Measurements from ENCODE around the gene AATF.

DNA sequence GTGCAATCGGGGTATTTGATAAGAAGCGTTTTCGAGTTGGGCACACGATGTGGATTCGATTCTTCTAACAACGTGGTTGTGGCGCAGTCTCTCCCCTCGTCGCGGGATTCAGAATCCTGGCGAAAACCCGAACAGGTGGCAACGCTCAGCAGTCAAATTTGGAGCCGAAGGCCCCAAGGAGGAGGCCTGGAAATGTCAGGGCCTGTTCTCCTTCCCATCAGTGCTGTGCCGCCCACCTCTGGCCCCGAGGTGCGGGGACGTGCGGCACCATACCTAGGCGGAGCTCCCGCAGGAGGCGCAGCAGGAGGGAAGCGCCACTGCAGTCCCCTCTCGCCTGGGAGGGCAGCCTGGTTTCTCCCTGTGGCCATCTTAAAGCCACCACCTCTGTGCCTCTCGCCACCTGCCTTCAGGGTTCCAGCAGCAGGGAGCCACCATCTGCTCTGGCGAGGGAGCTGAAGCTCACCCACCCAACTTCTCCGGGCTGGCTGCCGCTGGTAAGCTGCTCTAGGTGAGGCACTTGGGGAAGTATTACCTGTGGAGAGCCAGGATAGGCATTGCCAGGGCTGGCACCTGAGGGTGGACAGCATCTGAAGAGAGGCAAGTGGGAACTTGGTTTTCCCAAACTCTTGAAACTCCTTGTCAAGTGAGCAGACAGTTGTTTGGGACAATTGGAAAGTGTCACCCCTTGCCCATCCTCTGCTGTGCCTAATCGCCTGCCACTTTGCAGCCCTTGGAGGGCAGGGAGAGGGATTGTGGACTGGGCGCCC lies 2.6 kb upstream of the AATF start:
- TF ChIP-seq, protein P1, sequence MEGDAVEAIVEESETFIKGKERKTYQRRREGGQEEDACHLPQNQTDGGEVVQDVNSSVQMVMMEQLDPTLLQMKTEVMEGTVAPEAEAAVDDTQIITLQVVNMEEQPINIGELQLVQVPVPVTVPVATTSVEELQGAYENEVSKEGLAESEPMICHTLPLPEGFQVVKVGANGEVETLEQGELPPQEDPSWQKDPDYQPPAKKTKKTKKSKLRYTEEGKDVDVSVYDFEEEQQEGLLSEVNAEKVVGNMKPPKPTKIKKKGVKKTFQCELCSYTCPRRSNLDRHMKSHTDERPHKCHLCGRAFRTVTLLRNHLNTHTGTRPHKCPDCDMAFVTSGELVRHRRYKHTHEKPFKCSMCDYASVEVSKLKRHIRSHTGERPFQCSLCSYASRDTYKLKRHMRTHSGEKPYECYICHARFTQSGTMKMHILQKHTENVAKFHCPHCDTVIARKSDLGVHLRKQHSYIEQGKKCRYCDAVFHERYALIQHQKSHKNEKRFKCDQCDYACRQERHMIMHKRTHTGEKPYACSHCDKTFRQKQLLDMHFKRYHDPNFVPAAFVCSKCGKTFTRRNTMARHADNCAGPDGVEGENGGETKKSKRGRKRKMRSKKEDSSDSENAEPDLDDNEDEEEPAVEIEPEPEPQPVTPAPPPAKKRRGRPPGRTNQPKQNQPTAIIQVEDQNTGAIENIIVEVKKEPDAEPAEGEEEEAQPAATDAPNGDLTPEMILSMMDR (IDR thresholded peaks at IDR 0.05; ENCODE audit: low read length): no peak
- no peak for TF ChIP-seq EZH2 (IDR thresholded peaks at IDR 0.05; ENCODE audit: borderline replicate concordance, low read length)
